Activated naive CD4-positive, alpha-beta T cell treated with anti-CD3 and anti-CD28 coated beads, Interleukin-2, amount 10 ng/mL, durations not matched to agents 5 hours and 36 hours (primary cell): Measurements from ENCODE around the gene PPIL4. TPM values are rescaled to one million over a fixed set of nuclear protein-coding genes. Genes with fewer than 3 reads are reported as not detected.

Source experiments
- total RNA-seq, 2 experiments: library from RNA; stranded (reverse); gene quantifications; one replicate each; pipeline ENCODE4 v1.2.3, GENCODE V29; 2021

PPIL4 gene, protein sequence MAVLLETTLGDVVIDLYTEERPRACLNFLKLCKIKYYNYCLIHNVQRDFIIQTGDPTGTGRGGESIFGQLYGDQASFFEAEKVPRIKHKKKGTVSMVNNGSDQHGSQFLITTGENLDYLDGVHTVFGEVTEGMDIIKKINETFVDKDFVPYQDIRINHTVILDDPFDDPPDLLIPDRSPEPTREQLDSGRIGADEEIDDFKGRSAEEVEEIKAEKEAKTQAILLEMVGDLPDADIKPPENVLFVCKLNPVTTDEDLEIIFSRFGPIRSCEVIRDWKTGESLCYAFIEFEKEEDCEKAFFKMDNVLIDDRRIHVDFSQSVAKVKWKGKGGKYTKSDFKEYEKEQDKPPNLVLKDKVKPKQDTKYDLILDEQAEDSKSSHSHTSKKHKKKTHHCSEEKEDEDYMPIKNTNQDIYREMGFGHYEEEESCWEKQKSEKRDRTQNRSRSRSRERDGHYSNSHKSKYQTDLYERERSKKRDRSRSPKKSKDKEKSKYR
- 10 to 100 TPM; 19.6 to 19.8 TPM for total RNA-seq

DNA sequence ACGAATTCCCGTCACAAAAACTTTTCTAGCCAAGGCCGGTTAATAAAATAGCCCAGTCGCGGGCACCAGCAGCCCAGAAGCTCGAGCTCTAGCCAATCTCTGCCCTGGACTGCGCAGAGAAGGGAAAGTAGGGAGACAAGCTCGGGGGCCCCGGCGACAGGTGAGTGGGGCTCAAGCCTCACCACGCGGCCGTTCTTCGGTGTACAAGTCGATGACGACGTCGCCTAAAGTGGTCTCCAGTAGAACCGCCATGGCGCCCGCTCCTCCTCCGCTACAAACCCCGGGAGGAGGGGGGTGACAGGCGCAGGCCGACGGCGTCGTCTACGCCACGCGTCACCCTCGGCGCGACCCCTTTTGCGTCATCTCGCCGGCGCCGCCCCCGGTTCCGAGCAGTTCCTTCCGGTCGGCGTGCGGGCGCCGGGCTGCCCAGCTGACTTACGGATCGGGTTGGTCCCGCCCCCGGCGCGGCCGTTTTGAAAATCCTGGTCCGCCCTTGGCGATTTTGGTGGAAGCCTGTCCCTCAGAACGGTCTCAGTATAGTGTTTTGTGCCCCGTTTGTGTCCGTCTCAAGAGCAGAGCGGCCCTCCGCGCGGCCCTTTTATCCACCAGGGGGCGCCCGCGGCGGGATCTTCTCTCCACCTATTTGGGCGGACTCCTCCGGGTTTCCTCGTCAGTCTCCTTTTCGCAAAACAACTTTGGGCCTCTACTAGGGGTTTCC lies at the start of gene PPIL4:
Gene PPIL4 (minus strand): TSS at position 290 of the 718 bp plus-strand sequence. CDS start 38 bp downstream, at position 252.

GRCh38 chr6:149565527-149566409 lies 19.9 kb upstream of the PPIL4 start, which contains the start of gene GINM1:
TSS of gene GINM1 (plus strand) at chr6:149566375. CDS start at chr6:149566415, 40 bp downstream.

GRCh38 chr6:149484733-149485700 lies 60.8 kb downstream of the PPIL4 start, which contains the start of gene ZC3H12D:
TSS of gene ZC3H12D (minus strand) at chr6:149485014. CDS start at chr6:149474543, 10,471 bp downstream.

Other genes with a start within 250 kb of the PPIL4 start
- 100 to 1,000 TPM; 146 to 150 TPM for gene TAB2, start 228.3 kb downstream of the PPIL4 start, total RNA-seq
- gene SUMO4, start 145.8 kb downstream of the PPIL4 start, total RNA-seq = 1 to 10 TPM; 7.4 to 8.5 TPM
- gene ZC3H12D, start 61.0 kb downstream of the PPIL4 start, total RNA-seq = 10 to 100 TPM; 12.8 to 15.2 TPM
- 10 to 100 TPM; 19.3 TPM for gene GINM1, start 20.3 kb upstream of the PPIL4 start, total RNA-seq
- gene KATNA1, start 102.7 kb upstream of the PPIL4 start, total RNA-seq = 10 to 100 TPM; 26.9 to 27.0 TPM
- gene LATS1, start 172.1 kb upstream of the PPIL4 start, total RNA-seq = 10 to 100 TPM; 37.3 to 37.6 TPM
- 10 to 100 TPM; 47.2 to 50.5 TPM for gene NUP43, start 200.5 kb upstream of the PPIL4 start, total RNA-seq
- gene PCMT1, start 203.7 kb upstream of the PPIL4 start, total RNA-seq = 10 to 100 TPM; 65.0 to 69.6 TPM